Lower lobe of right lung (tissue), 2 donors: ENCODE data around the gene ALG6. TPM values are rescaled to one million over a fixed set of nuclear protein-coding genes. Genes with fewer than 3 reads are reported as not detected.

Source experiments
- ATAC-seq, 2 donors: fragments of 200-7000 bp; cut with Tn5 transposase; one replicate each; pipeline ENCODE4 v1.9.1; 2020 to 2022; ENCODE audit warnings: mild to moderate bottlenecking in 2 of 2, moderate library complexity in 2 of 2
- DNase-seq: peaks from one replicate; pipeline ENCODE4 v3.0.0-alpha.2; 2020
- H3K27ac ChIP-seq: fragments of 200-600 bp; one replicate; pipeline ENCODE4 v1.8.0; 2022
- H3K27me3 ChIP-seq: fragments of 200-600 bp; one replicate; pipeline ENCODE4 v1.8.0; 2022; ENCODE audit warnings: low read depth
- H3K36me3 ChIP-seq: fragments of 200-600 bp; one replicate; pipeline ENCODE4 v1.8.0; 2022; ENCODE audit warnings: mild to moderate bottlenecking
- H3K4me1 ChIP-seq: fragments of 200-600 bp; one replicate; pipeline ENCODE4 v1.8.0; 2022
- H3K4me3 ChIP-seq: fragments of 200-600 bp; one replicate; pipeline ENCODE4 v1.8.0; 2022; ENCODE audit warnings: mild to moderate bottlenecking
- H3K9me3 ChIP-seq: fragments of 200-600 bp; one replicate; pipeline ENCODE4 v1.8.0; 2022
- CTCF ChIP-seq: fragments of 200-600 bp; IDR thresholded peaks from one replicate; pipeline ENCODE4 v1.8.0; 2022; ENCODE audit warnings: antibody characterized with exemption, mild to moderate bottlenecking
- intact Hi-C: fragments of 100-400 bp; cut with DNase I; formaldehyde crosslinking; loops from one replicate; pipeline ENCODE4 v1.11.0; 2022
- total RNA-seq: library from RNA; stranded (reverse); fragmentation: NEBNext Ultra II Directional; extraction: Animal tissue kit (Norgen Biotek cat#: 25700); gene quantifications from one replicate; pipeline ENCODE4 v1.2.1, GENCODE V29; 2021
- donor health status: DM: no; HTN: yes; CAD: no; lungs with severe emphysema.

The ALG6 gene
- total RNA-seq, 1 donor from 2014 or later = 11.8 TPM

DNA sequence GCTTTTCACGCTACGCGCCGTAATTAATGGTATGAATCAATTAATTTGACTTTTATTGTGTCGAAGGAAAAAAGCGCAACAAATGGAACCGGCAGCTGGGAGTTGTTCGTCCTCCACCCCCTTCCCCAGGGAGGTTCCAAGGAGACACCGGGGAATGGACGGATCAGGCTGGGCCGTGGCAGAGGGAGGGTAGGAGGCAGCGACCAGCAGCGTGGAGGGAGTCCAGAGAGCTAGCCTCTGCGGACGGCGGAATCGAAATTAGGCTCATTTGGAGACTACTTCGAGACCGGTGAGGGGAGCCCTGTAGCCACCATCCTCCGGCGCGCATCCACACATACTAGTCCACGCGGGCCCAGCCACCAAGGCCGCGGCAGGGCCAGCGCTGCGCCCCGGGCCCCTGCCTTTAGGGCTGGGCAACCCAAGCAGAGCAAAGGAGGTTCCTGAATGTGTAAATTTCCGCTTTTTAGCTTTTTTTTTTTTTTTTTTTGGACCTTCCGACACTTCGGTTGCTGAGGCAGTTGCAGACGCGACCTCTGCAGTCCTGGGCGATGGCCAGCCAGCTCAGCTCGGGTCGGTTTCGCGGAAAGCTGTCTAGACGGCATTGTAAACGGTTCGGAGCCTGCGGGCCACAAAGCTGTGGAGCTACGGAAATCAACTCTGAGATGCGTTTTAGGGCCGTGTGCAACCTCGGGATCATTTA, 47.3 kb upstream of the ALG6 start:
- intact Hi-C loops = no loop called here
- peaks cover 44% of the 10 kb centered on the region for H3K4me1 ChIP-seq
- TF ChIP-seq CTCF = no peak
- no peak overlapping the region for H3K27ac ChIP-seq
- H3K36me3 ChIP-seq = no peaks in the 10 kb centered on the region
- no peaks in the 10 kb centered on the region for H3K9me3 ChIP-seq
- no peak overlapping the region for H3K4me3 ChIP-seq
- ATAC-seq (no peak), DNase-seq (no peak)
- H3K27me3 ChIP-seq = peaks cover 95% of the 10 kb centered on the region

DNA sequence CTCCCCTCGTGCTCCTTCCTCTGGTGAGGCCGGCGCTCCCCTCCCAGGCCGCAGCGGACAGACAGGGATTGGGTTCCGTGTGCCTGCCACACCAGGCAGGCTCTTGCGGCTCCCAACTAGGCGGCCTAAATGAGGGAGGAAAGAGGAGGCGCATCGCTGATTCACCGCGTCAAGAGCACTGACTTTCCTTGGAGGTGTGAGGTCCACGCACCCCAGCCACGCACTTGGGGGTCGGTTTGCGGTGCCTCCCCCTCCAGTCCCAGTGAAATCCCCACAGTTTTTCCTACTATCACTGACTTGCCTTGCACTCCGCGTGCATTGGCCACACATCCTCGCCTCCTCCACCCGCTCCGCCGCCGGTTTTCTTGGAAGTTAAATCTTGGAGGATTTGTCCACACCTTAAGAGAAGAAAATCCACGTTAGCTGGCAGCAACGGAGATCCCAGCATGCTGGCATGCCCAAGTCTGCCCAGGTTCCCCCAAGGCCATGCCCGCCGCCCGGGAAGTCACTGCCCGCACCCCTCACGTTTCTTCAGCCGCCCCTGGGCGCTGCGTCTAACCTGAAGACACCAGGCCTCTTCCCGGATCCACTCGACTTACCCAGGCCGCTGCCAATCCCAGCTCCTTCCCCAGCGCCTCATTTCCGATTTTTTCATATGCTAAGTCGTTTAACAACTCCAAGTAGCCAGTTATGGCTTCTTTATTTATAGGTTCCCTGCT, 46.2 kb upstream of the ALG6 start:
- no peak for TF ChIP-seq CTCF
- ATAC-seq (no peak), DNase-seq (no peak)
- Histone ChIP-seq H3K27ac (no peak overlapping the region), H3K27me3 (peaks cover 100% of the 10 kb centered on the region), H3K9me3 (no peaks in the 10 kb centered on the region), H3K4me1 (peaks cover 44% of the 10 kb centered on the region), H3K4me3 (peak overlapping the region; percentile 59), H3K36me3 (no peaks in the 10 kb centered on the region)
- intact Hi-C loops = no loop called here

DNA sequence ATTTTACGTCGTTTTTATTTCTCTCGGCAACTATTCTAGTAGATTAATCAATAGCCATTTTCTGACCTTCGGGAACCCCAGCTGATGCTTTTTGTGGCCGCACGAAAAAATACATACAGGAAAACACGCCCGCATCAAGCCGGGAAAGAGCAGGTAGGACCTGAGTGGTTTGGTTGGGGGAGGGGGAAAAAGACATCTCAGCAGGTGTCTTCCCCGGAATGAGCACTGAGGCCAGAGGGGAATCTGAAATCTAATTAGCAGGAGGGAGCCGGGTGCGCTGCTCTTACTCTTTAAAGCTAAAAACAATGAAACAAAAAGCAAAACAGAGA, 45.7 kb upstream of the ALG6 start:
- peak overlapping the region; percentile 59 for H3K4me3 ChIP-seq
- H3K36me3 ChIP-seq = no peaks in the 10 kb centered on the region
- no peaks in the 10 kb centered on the region for H3K9me3 ChIP-seq
- no peak for TF ChIP-seq CTCF
- H3K27ac ChIP-seq = no peak overlapping the region
- intact Hi-C loops = no loop called here
- peaks cover 44% of the 10 kb centered on the region for H3K4me1 ChIP-seq
- ATAC-seq (no peak), DNase-seq (no peak)
- H3K27me3 ChIP-seq = peaks cover 100% of the 10 kb centered on the region

DNA sequence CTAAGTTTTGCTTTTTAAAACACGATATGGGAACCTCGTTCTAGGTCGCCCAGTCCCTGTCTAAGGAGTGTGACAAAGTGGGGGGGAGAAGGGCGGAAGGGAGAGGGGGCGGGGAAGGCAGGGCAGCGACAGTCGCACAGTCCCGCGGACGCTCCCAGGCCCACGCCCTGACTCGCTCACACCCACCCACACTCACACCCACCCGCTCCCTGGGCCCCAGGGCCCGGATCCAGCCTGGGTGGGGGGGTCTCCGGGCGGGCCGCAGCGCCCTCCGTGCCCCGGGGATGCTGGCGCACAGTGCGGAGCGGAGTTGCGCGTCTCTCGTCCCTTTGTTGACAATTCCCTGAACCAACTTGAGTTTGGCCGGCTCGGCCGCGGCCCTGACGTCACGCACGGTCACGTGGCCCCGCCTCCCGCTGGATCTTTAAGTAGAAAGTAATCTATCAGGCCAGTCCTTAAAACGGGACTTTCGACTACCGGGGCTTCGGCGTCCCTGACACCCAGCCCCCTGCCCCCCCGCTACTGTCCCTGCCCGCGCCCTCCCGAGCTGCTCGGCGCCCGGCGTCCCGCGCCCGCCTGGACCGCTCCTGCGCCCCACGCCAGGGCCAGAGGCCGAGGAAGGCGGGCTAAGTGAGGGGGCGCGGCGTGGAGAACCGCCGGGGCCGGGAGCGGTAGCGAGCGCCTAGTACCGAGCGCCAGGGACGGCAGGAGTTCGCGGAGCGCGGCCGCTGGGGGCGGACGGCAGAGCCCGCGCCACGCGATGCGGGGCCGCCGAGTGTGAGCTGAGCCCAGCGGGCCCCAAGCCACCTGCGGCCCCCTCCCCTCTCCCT, 45.1 kb upstream of the ALG6 start, which contains the start of gene FOXD3:
TSS of gene FOXD3 (plus strand) at position 454 of the 830 bp plus-strand sequence. CDS start 492 bp downstream, outside the sequence.
- DNase-seq = peak; percentile 74
- no peaks in the 10 kb centered on the region for H3K36me3 ChIP-seq
- peaks cover 100% of the 10 kb centered on the region for H3K27me3 ChIP-seq
- intact Hi-C loops = no loop called here
- peaks cover 44% of the 10 kb centered on the region for H3K4me1 ChIP-seq
- peak within 1 kb of the TSS; percentile 59 for H3K4me3 ChIP-seq
- TF ChIP-seq CTCF = no peak
- ATAC-seq = peak; percentile 57 to 79
- no peak within 1 kb of the TSS for H3K27ac ChIP-seq
- no peaks in the 10 kb centered on the region for H3K9me3 ChIP-seq
